HG02571 (cell line): ENCODE data around the gene WNT3.

Source experiments
- ATAC-seq: cut with Tn5 transposase; IDR thresholded peaks from one replicate; pipeline ENCODE4 v1.9.1; 2021; ENCODE audit warnings: mild to moderate bottlenecking, moderate library complexity; ENCODE audit not compliant: unreplicated experiment

The WNT3 gene

DNA sequence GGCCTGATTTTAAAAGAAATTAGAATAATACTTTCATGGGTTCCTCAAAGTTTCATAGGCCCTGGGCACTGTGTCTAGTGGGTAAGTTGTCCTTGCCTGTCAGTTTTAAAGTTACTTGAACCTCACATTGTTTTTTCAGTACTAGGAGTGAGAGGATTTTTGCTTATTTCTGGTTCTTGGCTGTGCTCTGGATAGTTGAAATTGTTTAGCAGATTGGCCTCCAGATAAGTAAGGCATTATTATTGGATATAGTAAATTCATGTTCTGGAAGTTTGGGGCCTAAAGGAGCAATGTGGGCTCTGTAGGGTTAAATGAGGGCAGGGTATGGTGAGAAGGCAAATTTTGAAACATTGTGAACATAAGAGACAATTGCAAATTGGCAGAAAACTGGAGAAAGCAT, 78.5 kb downstream of the WNT3 start:
- no peak for ATAC-seq

DNA sequence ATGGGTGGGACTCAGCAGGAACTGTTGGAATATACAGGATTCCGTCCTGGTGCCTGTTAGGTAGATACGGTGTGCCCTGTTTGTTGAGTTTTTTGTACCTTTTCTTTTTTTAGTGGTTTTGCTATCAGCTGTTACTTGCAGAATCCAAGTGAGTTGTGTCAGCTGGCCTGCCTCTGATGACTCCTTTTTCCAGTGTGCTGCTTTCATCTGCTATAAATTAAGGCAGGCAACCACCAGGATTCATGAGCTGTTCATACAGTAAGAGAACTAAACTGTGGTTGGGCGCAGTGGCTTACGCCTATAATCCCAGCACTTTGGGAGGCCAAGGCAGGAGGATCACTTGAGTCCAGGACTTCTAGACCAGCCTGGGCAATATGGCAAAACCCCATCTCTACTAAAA, 79.9 kb downstream of the WNT3 start:
- no peak for ATAC-seq

DNA sequence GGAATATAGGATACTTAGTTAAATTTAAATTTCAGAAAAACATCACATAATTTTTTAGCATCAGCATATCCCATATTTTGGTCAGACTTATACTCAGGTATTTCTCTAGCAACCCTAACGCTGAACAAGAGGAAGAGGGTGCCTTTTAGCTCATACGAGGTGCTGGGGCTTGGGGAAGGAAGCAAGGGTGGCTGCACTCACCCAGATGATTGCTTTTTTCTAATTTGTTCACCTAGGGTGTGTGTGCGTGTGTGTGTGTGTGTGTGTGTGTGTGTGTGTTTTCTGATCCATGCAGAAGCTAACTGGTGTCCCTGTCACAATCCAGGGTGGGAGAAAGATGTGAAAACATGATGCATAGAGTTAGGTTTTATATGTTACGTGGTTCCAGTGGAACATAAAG, 81.2 kb downstream of the WNT3 start:
- ATAC-seq, result no peak

DNA sequence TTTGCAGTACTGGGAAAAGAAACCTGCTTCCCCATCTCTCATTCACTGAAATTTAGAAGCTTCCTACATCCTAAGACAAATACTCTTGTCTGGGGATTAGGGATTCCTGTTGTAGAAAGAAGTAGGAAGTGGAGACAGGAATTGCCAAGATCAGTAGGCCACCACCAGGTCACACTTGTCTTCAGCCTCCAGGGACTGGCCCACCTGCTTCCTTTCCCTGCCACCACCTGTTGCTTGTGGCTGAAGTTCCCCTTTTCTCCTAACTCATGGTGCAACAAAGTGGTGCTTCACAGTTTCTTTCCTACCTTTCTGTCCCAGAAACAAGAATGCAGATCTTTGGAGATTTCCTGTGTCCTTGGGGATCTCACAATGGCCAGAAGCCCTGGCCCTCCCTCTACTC, 82.4 kb downstream of the WNT3 start:
- ATAC-seq, result no peak

DNA sequence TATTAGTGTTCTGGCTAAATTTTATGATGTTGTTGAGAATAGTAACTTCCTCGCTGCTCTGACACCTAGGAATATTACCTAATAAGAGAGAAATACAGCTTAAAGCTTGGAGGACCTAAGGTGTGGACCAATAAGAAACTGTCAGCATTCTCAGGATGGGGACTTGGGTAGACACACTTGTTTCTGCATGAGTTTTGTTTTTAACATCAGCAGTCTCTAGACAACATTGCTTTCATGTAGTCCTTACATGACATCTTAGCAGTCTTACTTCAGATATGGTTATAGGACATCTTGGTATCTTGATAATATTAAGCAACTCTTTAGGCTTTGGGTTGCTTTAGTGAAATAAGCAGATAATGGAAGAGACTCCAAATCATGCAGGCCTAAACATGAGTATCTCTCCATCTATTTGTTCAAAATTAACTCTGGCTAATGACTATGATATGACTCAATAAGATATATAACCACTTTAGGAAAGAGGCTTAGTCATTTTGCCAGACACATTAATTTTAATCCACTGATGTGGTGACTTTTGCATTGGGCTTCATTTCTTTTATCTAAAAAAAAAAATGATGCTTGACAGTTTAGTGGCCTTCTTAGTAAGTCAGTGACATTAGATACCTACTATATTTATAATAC, 84.5 kb downstream of the WNT3 start:
- ATAC-seq, result no peak

DNA sequence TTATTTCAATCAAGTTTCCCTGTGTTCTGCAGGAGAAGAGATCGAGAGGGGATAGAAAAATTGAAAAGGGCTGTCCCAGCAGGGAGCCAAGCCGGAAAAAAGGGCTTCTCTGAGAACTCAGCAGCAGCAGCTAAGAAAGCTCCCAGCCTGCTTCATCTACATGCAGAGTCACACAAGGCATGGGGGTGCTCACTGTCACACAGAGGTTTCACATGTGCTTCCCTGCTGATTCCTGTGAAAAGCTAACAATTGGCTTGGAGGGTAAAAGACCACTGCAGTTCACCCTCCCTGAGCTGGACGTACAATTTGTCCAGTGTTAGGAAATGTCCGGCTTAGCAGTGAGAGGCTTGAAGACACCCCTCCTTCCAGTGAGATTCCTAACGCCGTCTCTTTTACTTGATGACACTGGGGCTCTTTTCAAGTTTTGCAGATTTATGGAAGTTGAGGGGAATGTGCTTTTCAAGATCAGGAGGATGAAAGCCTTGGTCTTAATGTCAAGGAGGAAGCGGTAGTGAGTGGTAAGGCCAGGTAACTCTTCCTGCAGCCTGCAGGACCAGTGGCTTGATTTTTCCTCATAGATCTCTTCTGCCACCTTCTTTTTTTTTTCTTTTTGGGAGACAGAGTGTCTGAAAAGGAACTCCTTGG, 85.6 kb downstream of the WNT3 start:
- ATAC-seq, result no peak

DNA sequence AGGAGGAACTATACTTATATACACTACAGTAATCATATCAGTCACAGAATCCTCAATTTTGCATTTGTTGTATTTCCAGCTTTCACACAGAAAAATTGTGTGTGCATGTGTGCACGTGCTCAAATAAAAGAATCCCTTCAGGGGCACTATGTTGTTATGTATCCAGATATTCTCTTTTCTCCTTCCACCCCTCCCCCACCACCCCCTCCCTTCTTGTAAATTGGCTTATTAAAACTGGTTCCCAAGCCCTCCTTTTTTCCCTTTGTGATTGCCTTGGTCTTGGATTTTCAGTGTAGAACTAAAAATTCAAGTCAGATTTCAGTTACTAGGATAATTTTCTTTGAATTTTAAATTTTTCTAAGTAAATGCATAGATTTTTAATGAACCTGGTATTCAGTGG, 86.3 kb downstream of the WNT3 start:
- no peak for ATAC-seq

DNA sequence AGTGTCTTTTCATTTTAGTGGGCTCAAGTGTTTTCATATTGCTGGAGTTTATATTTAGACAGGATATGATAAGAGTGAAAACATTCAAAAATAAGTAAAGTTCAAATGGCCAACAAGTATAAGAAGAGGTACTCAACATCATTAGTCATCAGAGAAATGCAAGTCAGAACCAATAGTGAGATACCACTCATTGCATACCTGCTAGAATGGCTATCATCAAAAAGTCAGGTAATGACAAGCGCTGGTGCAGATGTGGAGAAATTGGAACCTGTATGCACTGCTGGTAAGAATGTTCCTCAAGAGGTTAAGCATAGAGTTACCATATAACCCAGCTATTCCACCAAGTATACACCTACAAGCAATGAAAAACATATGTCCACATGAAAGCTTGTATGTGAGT, 87.8 kb downstream of the WNT3 start:
- no peak for ATAC-seq

DNA sequence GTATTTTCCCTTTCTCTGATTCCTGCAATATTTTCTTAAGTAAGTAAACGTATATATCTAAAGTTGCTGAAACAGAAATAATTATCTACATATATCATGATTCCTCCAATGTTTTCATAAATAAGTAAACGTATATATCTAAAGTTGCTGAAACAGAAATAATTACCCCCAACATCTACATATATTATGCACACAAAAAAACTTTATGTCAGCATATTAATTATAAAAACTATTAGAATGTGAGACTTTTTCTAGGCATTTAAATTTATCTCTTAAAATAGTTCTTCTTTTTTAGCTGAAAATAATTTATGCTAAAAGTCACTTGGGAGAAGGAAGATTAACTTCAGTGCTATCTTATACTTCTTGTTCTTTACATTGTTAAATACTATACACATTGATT, 88.5 kb downstream of the WNT3 start:
- no peak for ATAC-seq

DNA sequence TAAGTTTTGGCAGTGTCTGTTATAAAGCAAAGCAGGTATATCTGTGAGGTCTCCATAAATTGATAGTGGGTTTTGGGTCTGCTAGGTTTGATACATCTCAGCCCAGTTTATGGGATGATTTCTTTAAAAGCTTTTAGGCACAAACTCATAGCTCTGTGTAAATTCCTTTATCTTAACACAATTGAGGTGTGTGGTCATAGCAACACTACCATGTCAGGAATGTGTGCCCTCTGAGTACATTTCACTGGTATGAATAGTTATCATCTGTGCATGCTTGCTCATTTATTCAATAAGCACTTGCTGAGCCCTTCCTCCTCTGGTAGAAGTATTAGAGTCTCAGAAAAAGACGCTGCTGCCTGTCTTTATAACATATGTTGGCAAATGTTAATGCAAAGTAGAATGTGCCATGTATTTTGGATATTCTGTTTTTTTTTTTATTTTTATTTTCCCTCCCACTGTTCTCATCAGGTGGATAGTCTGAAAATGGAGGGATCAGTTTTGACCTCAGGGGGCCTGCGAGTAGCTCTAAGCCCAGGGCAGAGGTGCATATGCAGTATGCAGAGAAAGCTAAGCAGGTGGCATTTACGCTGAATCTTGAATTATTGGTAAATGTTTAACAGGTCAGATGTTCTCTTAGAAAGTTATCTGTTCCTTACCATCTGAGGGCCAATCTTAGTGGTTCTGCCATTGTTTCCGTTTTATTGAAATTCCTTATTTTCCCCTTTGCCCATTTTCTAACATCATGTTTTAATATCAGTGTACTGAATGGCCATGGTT, 90.7 kb downstream of the WNT3 start:
- no peak for ATAC-seq

DNA sequence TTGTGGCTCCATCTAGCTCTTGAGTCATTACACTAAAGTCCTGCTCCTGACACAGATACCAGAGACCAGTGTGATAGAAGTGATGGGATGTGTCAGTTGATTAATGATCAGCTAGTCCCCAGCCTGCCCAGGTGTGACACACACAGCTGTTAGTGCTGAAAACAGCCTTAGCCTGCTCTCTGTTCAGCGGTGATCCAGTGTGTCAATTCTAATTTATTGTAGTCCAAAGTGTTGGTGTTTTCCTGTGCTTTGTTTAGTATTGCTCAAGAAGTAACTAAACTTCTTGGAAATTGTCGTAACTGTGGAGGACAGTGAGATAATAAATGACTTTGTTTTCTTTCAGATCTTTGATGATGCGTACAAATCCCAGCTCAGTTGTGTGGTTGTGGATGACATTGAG, 92.3 kb downstream of the WNT3 start:
- no peak for ATAC-seq

DNA sequence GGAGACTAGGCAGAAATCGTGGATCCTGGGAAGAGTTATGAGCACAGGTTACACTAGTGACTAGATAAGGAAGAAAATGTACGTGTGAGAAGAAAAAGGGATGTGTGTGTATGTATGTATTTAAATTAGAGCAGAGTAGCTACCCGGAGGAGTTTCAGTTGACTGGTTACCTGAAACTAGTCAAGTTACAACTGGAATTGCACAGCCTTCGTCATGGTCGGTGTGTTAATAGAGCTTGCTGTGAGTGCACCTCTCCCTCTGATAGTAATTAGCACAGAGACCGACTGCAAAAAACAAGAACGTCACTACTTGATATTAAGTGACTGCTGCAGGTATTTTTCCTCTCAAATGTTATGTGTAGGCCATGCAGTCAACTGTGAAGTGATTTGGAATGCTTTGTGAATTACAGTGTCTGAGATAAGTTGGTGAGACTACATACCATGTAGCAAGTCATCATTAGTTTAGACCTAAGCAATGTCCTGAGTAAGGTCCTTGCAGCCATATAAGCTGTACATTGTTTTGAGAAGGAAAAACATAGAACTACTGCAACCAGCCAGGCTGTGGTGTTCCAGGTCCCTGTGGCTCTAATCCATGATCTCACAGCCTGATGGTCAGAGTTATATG, 95.7 kb downstream of the WNT3 start:
- no peak for ATAC-seq

DNA sequence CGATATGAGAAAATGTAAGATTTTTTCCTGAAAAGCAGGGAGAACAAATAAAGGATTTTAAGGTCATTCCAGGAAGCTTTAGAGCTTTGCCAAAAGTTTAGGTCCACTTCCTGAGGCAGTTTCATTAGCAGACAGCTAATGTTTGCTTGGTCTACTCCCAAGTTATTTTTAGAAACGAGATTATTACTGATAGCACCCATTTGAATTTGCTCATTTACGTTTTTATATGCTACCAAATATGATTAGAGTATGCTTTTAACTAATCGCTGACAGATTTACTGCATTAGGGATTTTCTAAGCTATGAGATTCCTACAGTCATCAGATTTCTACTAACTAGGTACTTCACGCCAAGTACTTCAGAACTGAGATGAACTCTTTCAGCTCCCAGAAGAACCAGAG, 98.1 kb downstream of the WNT3 start:
- no peak for ATAC-seq

DNA sequence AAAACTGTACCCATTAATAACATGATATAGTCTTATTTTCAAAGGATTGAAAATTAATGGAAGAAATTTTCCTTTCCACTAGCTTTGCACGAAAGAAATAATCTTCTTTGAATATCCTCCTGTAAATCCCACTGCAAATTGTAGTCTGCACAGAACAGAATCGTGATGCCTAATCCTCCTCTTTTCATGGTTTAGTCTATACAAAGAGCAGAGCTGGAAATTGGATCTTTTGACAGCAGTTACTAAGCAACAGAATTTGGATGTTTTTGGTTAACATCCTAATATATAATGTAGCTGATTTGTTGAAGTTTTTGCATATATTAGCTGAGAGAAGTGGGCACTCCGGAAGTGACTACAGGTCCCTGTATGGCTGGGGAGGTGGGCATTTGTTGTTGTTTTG, 98.6 kb downstream of the WNT3 start:
- no peak for ATAC-seq

DNA sequence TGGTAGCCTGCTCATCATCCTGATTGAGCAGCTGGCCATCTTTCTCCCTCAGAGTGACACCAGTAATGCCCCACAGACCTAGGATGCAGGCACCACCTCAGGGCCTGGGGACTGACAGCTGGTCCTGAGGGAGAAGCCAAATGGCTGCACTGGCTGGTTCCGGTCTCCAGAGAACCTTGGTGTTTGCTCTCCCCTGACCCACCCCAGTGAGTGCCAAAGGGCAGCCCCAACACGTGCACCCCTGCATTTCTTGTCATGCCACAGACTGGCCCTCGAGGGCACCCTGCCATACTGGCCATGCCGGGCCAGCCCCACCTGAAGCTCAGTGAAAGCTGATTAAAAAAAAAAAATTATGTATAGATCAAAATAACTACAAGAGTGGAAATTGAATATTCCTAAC, 100.5 kb downstream of the WNT3 start:
- ATAC-seq, result no peak
